HepG2 (cell line): ENCODE measurements around the gene SEMA3B. TPM values are rescaled to one million over a fixed set of nuclear protein-coding genes. Genes with fewer than 3 reads are reported as not detected.
A peak's percentile ranks its signal among the peaks of the same experiment; 100 is the strongest.

Source experiments
- ATAC-seq: fragments of 200-7000 bp; cut with Tn5 transposase; 3 replicates; pipeline ENCODE4 v1.9.1; 2020; ENCODE audit warnings: mild to moderate bottlenecking, moderate library complexity
- BruUV-seq: library from RNA; stranded (reverse); fragments of 400-500 nt; replicated peaks from 2 replicates; lab custom pipeline; 2021; lab: Mats Ljungman, UMichigan
- CTCF ChIA-PET: fragments of 300-600 bp; formaldehyde crosslinking; extraction: SDS; loops from one replicate; lab custom pipeline; 2021; ENCODE audit warnings: low total read pairs, inconsistent platforms, low intra/inter-chr PET ratio; lab: Yijun Ruan, JAX
- POLR2A ChIA-PET: fragments of 350-600 bp; sonication (Branson Sonifier 250); formaldehyde crosslinking; loops from one replicate; lab custom pipeline; 2020; ENCODE audit warnings: antibody characterized with exemption, inconsistent platforms; lab: Yijun Ruan, JAX
- DNase-seq: peaks from one replicate; pipeline ENCODE4 v3.0.0-alpha.2; 2015; ENCODE audit warnings: low spot score
- FAIRE-seq: peaks from 3 replicates; lab custom pipeline; 2011; peaks lifted over from hg19 to GRCh38; lab: Jason Lieb, UNC
- H2AFZ ChIP-seq: one replicate; pipeline ENCODE4 v1.6.1; 2011; ENCODE audit warnings: low read length, inconsistent platforms
- H3K27ac ChIP-seq: fragments of 300-600 bp; 3 replicates; pipeline ENCODE4 v1.8.0; 2011; ENCODE audit warnings: mixed run types, mild to moderate bottlenecking, mixed read lengths, low read length, inconsistent platforms; ENCODE audit not compliant: insufficient read depth; ENCODE audit errors: extremely low read length
- H3K27me3 ChIP-seq, 2 experiments: fragments of 200-600 bp in 1 of 2; 2 replicates in 1 of 2; 3 replicates in 1 of 2; pipeline versions ENCODE4 v1.6.0 to v1.8.0; 2011; ENCODE audit warnings: low read length in 2 of 2, mild to moderate bottlenecking in 2 of 2, moderate library complexity in 2 of 2, inconsistent platforms in 1 of 2; ENCODE audit not compliant: insufficient read depth in 2 of 2, control insufficient read depth in 1 of 2
- H3K36me3 ChIP-seq, 2 experiments: fragments of 200-600 bp in 1 of 2; replicated peaks in 1 of 2; 2 replicates in 1 of 2; 3 replicates in 1 of 2; pipeline versions ENCODE4 v1.5.1 to v1.8.0; 2011; ENCODE audit warnings: low read length in 2 of 2, inconsistent platforms in 1 of 2; ENCODE audit not compliant: insufficient read depth in 2 of 2, control insufficient read depth in 1 of 2
- H3K4me1 ChIP-seq: 2 replicates; pipeline ENCODE4 v1.5.1; 2012; ENCODE audit warnings: low read length, inconsistent platforms; ENCODE audit not compliant: insufficient read depth
- H3K4me2 ChIP-seq: 2 replicates; pipeline ENCODE4 v1.6.0; 2011; ENCODE audit warnings: low read depth, low read length, inconsistent platforms
- H3K4me3 ChIP-seq, 3 experiments: fragments of 200-600 bp in 1 of 3; sonication (generic), shearing (Covaris generic) in 1 of 3; replicated peaks in 1 of 3; 2 replicates each; pipeline ENCODE4 v1.5.1; 2011 to 2016; ENCODE audit warnings: low read length in 3 of 3, inconsistent platforms in 2 of 3, low read depth in 2 of 3, mild to moderate bottlenecking in 2 of 3, control low read depth in 1 of 3, mixed read lengths in 1 of 3; ENCODE audit not compliant: insufficient read depth in 1 of 3
- H3K79me2 ChIP-seq: one replicate; pipeline ENCODE4 v1.6.1; 2011; ENCODE audit warnings: low read length, inconsistent platforms; ENCODE audit not compliant: insufficient read depth
- H3K9ac ChIP-seq: 2 replicates; pipeline ENCODE4 v1.6.0; 2011; ENCODE audit warnings: mild to moderate bottlenecking, low read depth, low read length, inconsistent platforms; ENCODE audit not compliant: insufficient read depth
- H3K9me3 ChIP-seq: 2 replicates; pipeline ENCODE4 v1.5.1; 2012; ENCODE audit warnings: mild to moderate bottlenecking, low read length
- H4K20me1 ChIP-seq: 2 replicates; pipeline ENCODE4 v1.6.0; 2011; ENCODE audit warnings: inconsistent platforms, mild to moderate bottlenecking, low read length, moderate library complexity; ENCODE audit not compliant: insufficient read depth
- DDIT3 ChIP-seq: sonication (generic); formaldehyde crosslinking; IDR thresholded peaks from 2 replicates; pipeline ENCODE4 v1.4.0; 2020; ENCODE audit warnings: mild to moderate bottlenecking, missing genetic modification reagents
- EHMT2 ChIP-seq: fragments of 200-600 bp; sonication (generic); IDR thresholded peaks from 2 replicates; pipeline ENCODE4 v1.7.0; 2017; ENCODE audit warnings: antibody characterized with exemption, low read depth, low read length, borderline replicate concordance
- FOSL2 ChIP-seq: sonication (generic); formaldehyde crosslinking; IDR thresholded peaks from 2 replicates; pipeline ENCODE4 v1.4.0; 2020; ENCODE audit warnings: missing genetic modification reagents
- IKZF1 ChIP-seq: fragments of 450-650 bp; IDR thresholded peaks from 2 replicates; pipeline ENCODE4 v1.7.1; 2016
- KLF11 ChIP-seq: IDR thresholded peaks from 2 replicates; pipeline ENCODE4 v1.6.1; 2016; ENCODE audit warnings: missing compliant biosample characterization
- KLF12 ChIP-seq: sonication (generic); formaldehyde crosslinking; IDR thresholded peaks from 2 replicates; pipeline ENCODE4 v1.4.0; 2020; ENCODE audit warnings: missing genetic modification reagents, borderline replicate concordance
- MAFG ChIP-seq: sonication (generic); formaldehyde crosslinking; IDR thresholded peaks from 2 replicates; pipeline ENCODE4 v1.5.1; 2020; ENCODE audit warnings: mild to moderate bottlenecking, missing genetic modification reagents
- MBNL3 ChIP-seq: fragments of 250-450 bp; sonication (Bioruptor Pico); conservative IDR thresholded peaks from 2 replicates; pipeline ENCODE4 v1.8.0; 2022; ENCODE audit warnings: mild to moderate bottlenecking, inconsistent platforms
- MEIS1 ChIP-seq: sonication (generic); formaldehyde crosslinking; IDR thresholded peaks from 2 replicates; pipeline ENCODE4 v1.9.0; 2021; ENCODE audit warnings: mild to moderate bottlenecking, missing genetic modification reagents, moderate library complexity, borderline replicate concordance
- NFIC ChIP-seq: IDR thresholded peaks from 2 replicates; pipeline ENCODE4 v1.6.1; 2012; ENCODE audit warnings: mild to moderate bottlenecking, low read length, inconsistent platforms
- SIN3A ChIP-seq: IDR thresholded peaks from 2 replicates; pipeline ENCODE4 v1.6.1; 2011; ENCODE audit warnings: low read depth, mild to moderate bottlenecking, control low read depth, low read length, borderline replicate concordance
- SMAD1 ChIP-seq: sonication (generic); formaldehyde crosslinking; IDR thresholded peaks from 2 replicates; pipeline ENCODE4 v1.4.0; 2020; ENCODE audit warnings: missing genetic modification reagents, low read depth, mild to moderate bottlenecking, borderline replicate concordance
- YEATS2 ChIP-seq: sonication (generic); formaldehyde crosslinking; IDR thresholded peaks from 2 replicates; pipeline ENCODE4 v1.4.0; 2020; ENCODE audit warnings: missing genetic modification reagents, borderline replicate concordance
- ZBTB14 ChIP-seq: sonication (generic); formaldehyde crosslinking; IDR thresholded peaks from 2 replicates; pipeline ENCODE4 v1.4.0; 2020; ENCODE audit warnings: missing genetic modification reagents
- ZMAT5 ChIP-seq: sonication (generic); formaldehyde crosslinking; IDR thresholded peaks from 2 replicates; pipeline ENCODE4 v1.5.0; 2020; ENCODE audit warnings: mild to moderate bottlenecking, low read depth, missing genetic modification reagents, borderline replicate concordance
- ZNF296 ChIP-seq: sonication (generic); formaldehyde crosslinking; conservative IDR thresholded peaks from 2 replicates; pipeline ENCODE4 v1.5.0; 2020; ENCODE audit warnings: mild to moderate bottlenecking, missing genetic modification reagents
- ZNF543 ChIP-seq: sonication (generic); formaldehyde crosslinking; IDR thresholded peaks from 2 replicates; pipeline ENCODE4 v1.4.0; 2020; ENCODE audit warnings: mild to moderate bottlenecking, missing genetic modification reagents
- ZNF549 ChIP-seq: sonication (generic); formaldehyde crosslinking; IDR thresholded peaks from 2 replicates; pipeline ENCODE4 v1.5.0; 2020; ENCODE audit warnings: missing genetic modification reagents
- ZNF605 ChIP-seq: sonication (generic); formaldehyde crosslinking; IDR thresholded peaks from 2 replicates; pipeline ENCODE4 v1.8.0; 2022; ENCODE audit warnings: mild to moderate bottlenecking, missing genetic modification reagents
- ZNF616 ChIP-seq: sonication (generic); formaldehyde crosslinking; IDR thresholded peaks from 2 replicates; pipeline ENCODE4 v1.5.0; 2020; ENCODE audit warnings: low read depth, mild to moderate bottlenecking, missing genetic modification reagents
- ZNF891 ChIP-seq: sonication (generic); formaldehyde crosslinking; IDR thresholded peaks from 2 replicates; pipeline ENCODE4 v1.5.0; 2020; ENCODE audit warnings: mild to moderate bottlenecking, missing genetic modification reagents
- WGBS: methylation state at CpG from one replicate; pipeline ENCODE4 v1.1.6; 2017; ENCODE audit warnings: low lambda C conversion rate; 5-methylcytosine and 5-hydroxymethylcytosine counted together
- in situ Hi-C: cut with HindIII; loops from 2 replicates; pipeline ENCODE4 v1.10.0; 2017; ENCODE audit warnings: low pct_unique_long_range_greater_than_20kb; ENCODE audit not compliant: extremely low pct_ligation_motif_present
- intact Hi-C: fragments of 100-400 bp; cut with micrococcal nuclease; formaldehyde crosslinking; loops from one replicate; pipeline ENCODE4 v1.10.0; 2022; ENCODE audit not compliant: unreplicated experiment
- polyA plus RNA-seq, 8 experiments: library from polyadenylated mRNA; depleted of rRNA in 3 of 8; stranded (reverse) in 7 of 8; unstranded in 1 of 8; fragments of >200 nt; fragmentation: Illumina TruSeq in 4 of 8; extraction: Trizol in 4 of 8; gene quantifications; 2 replicates each; pipeline versions ENCODE4 v1.2.1 to v1.2.3, GENCODE V29; 2011 to 2016; ENCODE audit warnings: low read depth in 4 of 8, missing spikeins in 1 of 8, mixed read lengths in 1 of 8; ENCODE audit not compliant: insufficient read depth in 1 of 8
- total RNA-seq, 5 experiments: library from RNA; depleted of rRNA; stranded (reverse); fragments of >200 nt; fragmentation: Illumina TruSeq; extraction: Trizol; gene quantifications; 2 replicates each; pipeline ENCODE4 v1.2.3, GENCODE V29; 2016; ENCODE audit warnings: low read depth in 1 of 5
- TF ChIP-seq, protein P1 (sequence below): sonication (generic); formaldehyde crosslinking; IDR thresholded peaks from 2 replicates; pipeline ENCODE4 v1.8.0; 2022; ENCODE audit warnings: mild to moderate bottlenecking, missing genetic modification reagents

Gene SEMA3B
- total and polyA plus RNA-seq, 2 of the 13 experiments (the other 11 are each of a cell fraction or from before 2014, with no cell fraction given) = 93.2 to 158 TPM

- Histone ChIP-seq H3K9ac (peak overlapping the region; percentile 65), H3K79me2 (no peaks in the 10 kb centered on the region), H3K4me2 (peak overlapping the region; percentile 60), H3K27me3 (no peaks in the 10 kb centered on the region), H2AFZ (no peak overlapping the region), H3K4me1 (peaks cover 60% of the 10 kb centered on the region), H4K20me1 (no peaks in the 10 kb centered on the region), H3K36me3 (peaks cover 14 to 35% of the 10 kb centered on the region in 2 experiments), H3K9me3 (no peaks in the 10 kb centered on the region), H3K27ac (peak overlapping the region; percentile 81), H3K4me3 (peak overlapping the region in 1 of 3 experiments; percentile 37; a peak in 2 of 6 replicates)
- FAIRE-seq = peak; percentile 83
- peak; percentile 77 for DNase-seq
- peak; percentile 81 for ATAC-seq
- POLR2A ChIA-PET = interaction anchor here (1.0 to 16.5 kb wide), 9 partner anchors 14 to 116 kb away, joined by 3 to 625 read pairs (median 6); partner anchors contain the start of genes GNAI2, GNAT1 and SLC38A3
- in situ Hi-C loops = no loop called here
- intact Hi-C loops = loop anchor here (1.0 kb wide), 1 partner anchor 26 kb away; no protein-coding TSS in a partner anchor
- BruUV-seq = no TSS peak
- 9% methylated on average over 4 of the region's 12 CpGs for WGBS
- CTCF ChIA-PET = interaction anchor here (0.6 to 9.0 kb wide), 3 partner anchors 9 to 28 kb away, joined by 3 to 265 read pairs (median 3); partner anchors contain the start of gene GNAT1
- no peak for TF ChIP-seq NFIC
- no peak for TF ChIP-seq ZNF549 (CRISPR knock-in tag)
- TF ChIP-seq ZNF605 (CRISPR knock-in tag) = peak; percentile 89
- no peak for TF ChIP-seq YEATS2 (CRISPR knock-in tag)
- TF ChIP-seq, protein P1, sequence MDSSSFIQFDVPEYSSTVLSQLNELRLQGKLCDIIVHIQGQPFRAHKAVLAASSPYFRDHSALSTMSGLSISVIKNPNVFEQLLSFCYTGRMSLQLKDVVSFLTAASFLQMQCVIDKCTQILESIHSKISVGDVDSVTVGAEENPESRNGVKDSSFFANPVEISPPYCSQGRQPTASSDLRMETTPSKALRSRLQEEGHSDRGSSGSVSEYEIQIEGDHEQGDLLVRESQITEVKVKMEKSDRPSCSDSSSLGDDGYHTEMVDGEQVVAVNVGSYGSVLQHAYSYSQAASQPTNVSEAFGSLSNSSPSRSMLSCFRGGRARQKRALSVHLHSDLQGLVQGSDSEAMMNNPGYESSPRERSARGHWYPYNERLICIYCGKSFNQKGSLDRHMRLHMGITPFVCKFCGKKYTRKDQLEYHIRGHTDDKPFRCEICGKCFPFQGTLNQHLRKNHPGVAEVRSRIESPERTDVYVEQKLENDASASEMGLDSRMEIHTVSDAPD (CRISPR knock-in tag) = no peak
- no peak for TF ChIP-seq ZNF616
- no peak for TF ChIP-seq ZNF543
- no peak for TF ChIP-seq DDIT3 (CRISPR knock-in tag)
- peak; percentile 58 for TF ChIP-seq ZNF891
- no peak for TF ChIP-seq SIN3A
- 0 out of 2 replicates have a peak, but pooled peaks have one; percentile 22 for TF ChIP-seq ZBTB14
- no peak for TF ChIP-seq IKZF1
- TF ChIP-seq ZMAT5 (CRISPR knock-in tag) = no peak
- 0 out of 2 replicates have a peak, but pooled peaks have one; percentile 44 for TF ChIP-seq MEIS1 (CRISPR knock-in tag)
- no peak for TF ChIP-seq MAFG (CRISPR knock-in tag)
- no peak for TF ChIP-seq MBNL3 (CRISPR knock-in tag)
- no peak for TF ChIP-seq KLF12
- TF ChIP-seq ZNF296 = no peak
- TF ChIP-seq EHMT2 = no peak
- TF ChIP-seq FOSL2 (CRISPR knock-in tag) = peak; percentile 24; the same call in 1 of the 2 replicates
- TF ChIP-seq SMAD1 = no peak
- no peak for TF ChIP-seq KLF11
These were observed 47.4 kb upstream of the SEMA3B start for GRCh38 chr3:50221411-50222168.
